Stimulated activated CD4-positive, alpha-beta T cell treated with anti-CD3 and anti-CD28 coated beads, Interleukin-4, amount 100 ng/mL, for 48 hours (primary cell): ENCODE results near the gene PTPN1.
"Not testable (repeated sequence)": the region's sequence is repeated elsewhere in the genome, so short reads cannot be mapped to it uniquely, and the experiment has no call there.

Experiments
- DNase-seq, 2 donors: peaks; one replicate each; pipeline ENCODE4 v3.0.0-alpha.2; 2020; ENCODE audit warnings: low read depth in 2 of 2

Gene PTPN1

DNA sequence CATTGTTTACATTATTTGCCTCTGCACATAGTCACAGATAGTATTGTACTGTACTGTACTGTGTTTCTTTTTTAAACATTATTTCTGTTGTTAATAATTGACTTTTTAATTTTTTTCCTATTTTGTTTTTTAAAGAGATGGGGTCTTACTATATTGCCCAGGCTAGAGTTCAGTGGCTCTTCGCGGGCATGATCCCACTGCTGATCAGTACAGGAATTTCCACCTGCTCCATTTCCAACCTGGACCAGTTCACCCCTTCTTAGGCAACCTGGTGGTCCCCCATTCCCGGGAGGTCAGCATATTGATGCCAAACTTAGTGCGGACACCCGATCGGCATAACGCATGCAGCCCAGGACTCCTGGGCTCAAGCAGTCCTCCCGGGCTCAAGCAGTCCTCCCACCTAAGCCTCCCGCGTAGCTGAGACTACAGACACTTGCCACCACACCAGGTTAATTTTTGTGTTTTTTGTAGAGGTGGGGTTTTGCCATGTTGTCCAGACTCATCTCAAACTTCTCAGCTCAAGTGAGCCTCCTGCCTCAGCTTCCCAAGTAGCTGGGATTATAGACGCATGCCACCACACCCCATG is 47.5 kb downstream of the PTPN1 start:
- DNase-seq = no peak

DNA sequence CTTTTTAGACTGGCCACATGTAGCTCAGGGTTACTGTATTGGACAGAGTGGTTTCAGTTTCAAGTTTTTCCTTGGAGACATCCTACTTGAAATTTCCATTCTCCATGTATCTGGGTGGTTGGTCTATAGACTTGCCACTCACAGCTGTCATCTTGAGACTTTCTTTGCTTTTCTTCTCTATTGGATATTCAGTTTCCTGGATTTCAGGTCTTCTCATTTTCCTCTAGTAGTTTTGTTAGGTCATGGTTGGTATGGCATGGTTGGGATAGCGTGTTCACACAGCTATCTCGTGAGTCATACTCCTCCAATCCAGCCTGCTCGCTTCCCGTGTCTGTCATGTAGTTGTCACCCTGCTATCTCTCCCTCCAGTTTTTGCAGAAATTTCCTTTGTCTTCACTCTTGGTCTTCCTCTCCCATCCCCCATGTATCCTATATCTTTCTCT is 48.3 kb downstream of the PTPN1 start:
- DNase-seq = no peak

DNA sequence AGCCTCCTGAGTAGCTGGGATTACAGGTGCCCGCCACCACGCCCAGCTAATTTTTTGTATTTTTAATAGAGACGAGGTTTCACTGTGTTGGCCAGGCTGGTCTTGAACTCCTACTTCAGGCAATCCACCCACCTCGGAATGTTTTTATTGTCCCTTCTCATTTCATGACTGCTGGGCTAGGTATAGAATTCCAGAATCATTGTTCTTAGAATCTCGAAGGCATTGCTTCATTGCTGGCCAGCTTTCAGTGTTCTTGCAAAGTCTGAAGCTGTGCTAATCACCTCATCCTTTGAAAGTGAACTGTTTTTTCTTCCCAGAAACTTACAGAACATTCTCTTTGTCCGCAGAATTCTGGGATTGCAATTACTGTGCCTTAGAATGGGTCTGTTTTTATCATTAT is 49.0 kb downstream of the PTPN1 start:
- DNase-seq = no peak

DNA sequence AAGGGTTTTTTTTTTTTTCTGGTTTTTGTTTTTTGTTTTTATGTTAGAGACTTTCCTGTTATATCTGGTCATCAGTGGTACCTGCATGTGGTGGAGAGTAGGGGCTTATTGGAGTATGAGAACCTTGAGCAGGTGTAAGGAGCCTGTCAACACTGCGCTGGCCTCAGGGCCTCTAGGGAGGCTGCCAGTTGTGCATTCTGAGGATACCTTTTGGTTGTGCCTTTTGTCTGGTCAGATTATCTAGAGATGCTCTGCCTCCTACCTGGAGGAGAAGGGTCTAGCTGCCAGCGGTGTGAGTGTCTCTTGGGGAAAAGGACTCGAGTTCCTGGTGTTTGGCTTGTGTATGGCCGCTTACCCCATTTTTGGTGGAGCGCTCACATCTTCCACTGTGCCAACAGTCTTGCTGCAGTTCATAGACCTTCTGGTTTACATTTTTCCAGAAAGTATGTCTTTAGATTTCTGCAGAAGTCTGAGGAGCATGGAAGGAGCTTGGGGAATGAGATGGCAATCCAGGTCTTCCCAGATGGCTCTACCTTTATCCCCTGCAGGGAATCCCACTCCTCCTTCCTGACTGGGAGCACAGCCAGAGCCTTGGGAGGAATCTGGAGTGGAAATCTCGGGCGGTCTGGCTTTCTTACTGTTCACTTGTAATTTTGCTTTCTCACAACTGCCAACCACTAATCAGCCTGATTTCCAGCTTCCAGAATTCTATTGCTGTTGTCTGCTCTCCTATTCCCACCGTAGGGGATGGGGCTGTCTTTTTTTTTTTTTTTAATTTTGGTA is 49.9 kb downstream of the PTPN1 start:
- no peak for DNase-seq

- no peak for DNase-seq
Observed at GRCh38 chr20:50560867-50561266, 50.7 kb downstream of the PTPN1 start.

DNA sequence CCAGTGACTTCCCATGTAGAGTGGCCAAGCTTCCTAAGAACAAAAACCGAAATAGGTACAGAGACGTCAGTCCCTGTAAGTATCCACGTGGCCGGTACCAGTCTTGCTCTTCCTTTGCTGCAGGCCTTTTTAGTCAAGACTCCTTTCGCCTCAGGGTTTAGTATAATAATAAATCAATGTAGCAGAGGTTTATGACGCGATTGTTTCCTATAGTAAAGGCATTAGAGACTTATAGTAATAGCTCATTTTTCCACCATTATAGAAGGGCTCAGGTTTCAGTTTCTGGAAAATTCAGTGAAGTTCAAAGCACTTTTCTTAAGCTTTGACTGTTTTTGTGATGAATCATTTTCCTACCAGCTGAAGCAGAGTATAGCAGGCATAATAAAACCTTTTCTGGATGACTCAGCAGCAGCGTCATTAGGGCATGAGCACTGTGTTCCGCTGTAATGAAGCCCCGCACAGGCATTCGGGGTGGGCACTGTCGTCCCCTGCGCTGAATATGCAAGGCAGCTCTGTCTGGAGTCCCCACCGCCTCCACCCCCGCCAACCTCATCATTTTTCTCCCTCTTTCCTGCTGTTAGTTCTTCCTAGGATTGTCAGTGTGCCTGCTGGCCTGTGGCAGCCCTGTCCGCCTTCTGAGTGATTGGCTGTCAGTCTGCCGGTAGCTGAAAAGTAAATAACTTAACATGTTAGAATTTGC is 51.3 kb downstream of the PTPN1 start:
- peak; percentile 52 to 70 for DNase-seq

GRCh38 chr20:50562262-50562701 is 52.1 kb downstream of the PTPN1 start:
- DNase-seq = no peak

DNA sequence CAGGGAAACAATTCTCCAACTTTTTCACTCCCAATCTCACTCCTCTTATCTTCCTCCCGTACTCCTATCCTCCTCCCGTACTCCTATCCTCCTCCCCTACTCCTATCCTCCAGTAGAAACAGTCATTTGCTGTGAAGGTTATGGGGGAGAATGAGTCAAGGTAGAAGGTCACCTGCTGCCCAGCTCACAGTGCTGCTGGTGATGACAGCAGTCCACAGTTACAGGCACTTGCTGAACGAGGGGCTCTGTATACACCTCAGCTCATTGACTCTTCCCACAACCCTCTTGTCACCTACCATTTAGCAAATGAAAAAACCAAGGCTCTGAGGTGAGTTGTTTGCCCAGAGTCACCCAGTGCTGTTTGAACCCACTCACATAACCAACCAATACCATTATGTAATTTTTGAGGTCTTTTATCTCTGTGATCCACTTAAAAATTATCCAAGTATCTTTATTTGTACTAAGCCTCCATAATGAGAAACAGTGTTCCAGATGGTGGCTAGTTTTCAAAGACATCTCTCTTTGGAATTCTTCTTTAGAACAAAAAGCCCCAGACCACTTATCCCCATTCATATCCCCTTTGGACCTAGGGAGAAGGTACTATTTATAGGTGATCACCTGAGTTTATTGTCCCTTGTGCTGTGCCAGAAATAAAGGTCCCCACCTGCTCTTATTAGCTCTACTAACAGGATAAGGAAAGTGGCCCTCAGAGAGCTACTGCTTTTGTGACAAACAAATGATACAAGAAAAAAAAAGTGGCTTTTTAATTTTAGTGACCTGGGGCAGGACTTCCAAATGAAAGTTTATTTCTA is 53.2 kb downstream of the PTPN1 start:
- DNase-seq = no peak

- no peak for DNase-seq
Observed at GRCh38 chr20:50565383-50565782, 55.2 kb downstream of the PTPN1 start.

- no peak for DNase-seq
Observed at GRCh38 chr20:50565871-50566270, 55.7 kb downstream of the PTPN1 start.

DNA sequence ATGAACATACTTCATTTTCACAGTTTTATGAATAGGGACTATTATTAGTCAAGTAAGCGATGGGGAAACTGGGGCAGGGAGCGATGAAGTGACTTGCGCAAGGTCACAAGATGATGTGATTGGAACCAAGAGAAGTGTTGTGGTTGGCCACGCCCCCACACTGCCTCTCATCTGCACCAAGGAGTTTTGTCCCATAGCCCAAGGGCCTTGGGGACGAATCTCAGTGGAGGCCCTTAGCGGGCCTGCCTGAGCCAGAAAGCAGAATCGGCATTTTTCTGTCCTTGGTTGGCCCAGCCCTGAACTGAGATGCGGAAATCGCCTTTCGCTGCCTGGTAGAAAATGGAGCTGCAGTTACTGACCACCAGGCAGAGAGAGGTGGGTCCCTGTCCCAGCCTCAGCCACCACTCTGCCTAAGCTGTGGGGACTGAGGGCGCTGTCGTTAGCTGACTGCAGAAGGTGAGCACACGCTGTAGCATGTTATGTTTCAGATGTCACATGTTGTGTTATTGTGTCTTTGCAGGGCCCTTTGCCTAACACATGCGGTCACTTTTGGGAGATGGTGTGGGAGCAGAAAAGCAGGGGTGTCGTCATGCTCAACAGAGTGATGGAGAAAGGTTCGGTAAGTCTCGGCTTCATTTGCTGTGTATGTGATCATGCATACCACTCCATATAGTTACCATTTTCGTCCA is 57.8 kb downstream of the PTPN1 start:
- no peak for DNase-seq

GRCh38 chr20:50568549-50568942 is 58.4 kb downstream of the PTPN1 start:
- no peak for DNase-seq

- not testable (repeated sequence) for DNase-seq
Observed at GRCh38 chr20:50569487-50569863, 59.3 kb downstream of the PTPN1 start.

DNA sequence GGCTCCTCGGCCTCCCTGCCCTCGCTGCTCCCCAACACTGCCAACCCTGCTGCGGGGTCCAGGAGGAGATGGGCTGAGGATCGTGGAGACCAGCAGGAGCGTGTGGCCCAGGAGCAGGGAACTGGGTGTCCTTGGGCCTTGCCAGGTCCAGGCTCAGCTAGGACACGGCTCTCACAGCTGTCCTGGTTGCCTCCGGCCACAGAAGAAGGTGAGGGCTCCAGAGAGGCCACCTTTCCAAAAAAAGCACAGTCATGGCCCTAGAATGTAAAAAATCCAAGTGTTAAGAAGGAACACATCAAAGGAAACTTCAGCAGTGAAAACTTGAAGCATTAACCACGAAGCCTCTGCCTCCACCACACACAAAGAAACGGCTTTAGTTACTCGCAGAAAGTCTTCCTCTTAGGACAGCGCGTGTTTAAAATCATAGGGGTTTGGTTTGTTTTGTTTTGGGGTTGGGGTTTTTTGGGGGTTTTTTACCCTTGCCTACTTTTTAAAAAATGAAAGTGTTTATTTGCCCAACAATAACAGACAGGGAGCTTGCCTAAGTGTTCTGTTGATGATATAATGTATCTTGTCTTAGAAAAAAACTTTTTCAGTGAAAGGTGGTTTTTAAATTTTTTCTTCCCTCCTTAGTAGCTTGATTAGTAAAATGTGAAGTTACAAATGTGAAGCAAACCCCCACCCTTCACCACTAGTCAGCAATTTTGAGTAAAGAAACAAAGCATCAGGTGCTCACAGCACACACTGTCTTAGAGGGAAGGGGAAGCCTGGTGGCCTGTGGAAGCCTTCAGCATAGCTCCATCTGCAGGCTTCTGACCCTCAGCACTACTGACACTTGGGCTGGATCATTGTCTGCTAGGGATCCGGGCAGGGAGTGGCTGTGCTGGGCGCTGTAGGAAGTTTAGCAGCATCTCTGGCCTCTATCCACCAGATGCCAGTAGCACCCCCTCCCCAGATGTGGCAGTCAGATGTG is 60.0 kb downstream of the PTPN1 start:
- DNase-seq = no peak

DNA sequence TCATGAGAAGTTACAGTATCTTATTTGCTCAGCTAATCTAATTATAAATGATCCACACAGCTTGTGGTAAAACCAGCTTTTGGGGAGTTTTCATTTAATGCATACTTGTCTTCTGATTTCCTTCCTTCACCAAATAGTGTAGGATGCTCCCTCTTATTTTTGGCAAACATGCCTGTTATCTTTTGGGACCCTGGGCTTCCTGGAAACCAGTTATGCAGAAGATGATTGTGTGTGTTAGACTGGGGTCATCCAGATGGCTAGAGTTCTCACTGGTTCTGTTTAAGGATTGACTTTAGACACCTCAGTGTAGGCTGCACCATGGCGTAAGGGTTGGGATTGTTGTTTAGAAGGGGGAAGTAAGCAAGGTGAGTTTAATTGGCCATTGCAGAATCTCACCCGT is 61.3 kb downstream of the PTPN1 start:
- DNase-seq = no peak

DNA sequence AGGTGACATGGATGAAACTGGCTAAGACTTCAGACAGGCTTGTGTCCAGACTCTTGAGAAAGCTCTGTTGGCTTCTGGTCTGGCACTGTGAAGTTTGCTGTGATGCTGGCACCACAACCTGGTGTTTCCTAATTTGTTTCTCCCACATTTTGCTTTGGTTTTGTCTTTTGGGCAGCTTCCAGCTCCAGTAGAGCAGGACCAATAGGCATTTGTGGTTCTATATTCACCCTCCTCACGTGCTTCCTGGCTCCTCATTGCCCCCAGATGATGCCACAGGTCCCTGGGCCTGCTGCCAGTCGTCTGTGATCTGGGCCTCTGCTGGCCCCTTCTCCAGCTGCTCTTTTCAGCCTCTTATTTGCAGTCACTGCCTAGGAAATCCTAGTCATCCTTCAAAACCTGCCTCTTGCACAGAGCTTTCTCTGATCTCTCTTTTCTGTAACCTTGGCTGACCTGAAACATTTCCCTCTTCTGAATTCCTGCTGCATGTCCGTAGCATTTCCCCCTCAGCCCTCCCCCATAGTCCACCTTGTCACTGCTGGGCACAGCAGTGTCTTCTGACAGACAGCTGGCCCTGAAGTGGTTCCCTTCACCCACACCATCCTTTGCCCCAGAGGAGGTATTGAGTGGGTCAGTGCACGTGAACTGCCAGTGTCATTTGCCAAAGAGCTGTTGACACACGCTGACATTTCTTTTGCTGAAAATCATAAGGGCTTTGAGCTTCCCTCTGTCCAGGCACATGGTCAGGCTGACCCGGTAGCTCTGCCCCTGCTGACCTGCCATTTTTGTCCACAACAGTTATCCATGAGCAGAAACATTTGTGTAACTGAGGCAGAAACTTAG is 63.0 kb downstream of the PTPN1 start:
- no peak for DNase-seq

GRCh38 chr20:50574108-50574507 is 63.9 kb downstream of the PTPN1 start:
- DNase-seq = no peak

GRCh38 chr20:50574586-50574985 is 64.4 kb downstream of the PTPN1 start:
- DNase-seq = no peak
